ENCODE data around the gene MST1R.

DNA sequence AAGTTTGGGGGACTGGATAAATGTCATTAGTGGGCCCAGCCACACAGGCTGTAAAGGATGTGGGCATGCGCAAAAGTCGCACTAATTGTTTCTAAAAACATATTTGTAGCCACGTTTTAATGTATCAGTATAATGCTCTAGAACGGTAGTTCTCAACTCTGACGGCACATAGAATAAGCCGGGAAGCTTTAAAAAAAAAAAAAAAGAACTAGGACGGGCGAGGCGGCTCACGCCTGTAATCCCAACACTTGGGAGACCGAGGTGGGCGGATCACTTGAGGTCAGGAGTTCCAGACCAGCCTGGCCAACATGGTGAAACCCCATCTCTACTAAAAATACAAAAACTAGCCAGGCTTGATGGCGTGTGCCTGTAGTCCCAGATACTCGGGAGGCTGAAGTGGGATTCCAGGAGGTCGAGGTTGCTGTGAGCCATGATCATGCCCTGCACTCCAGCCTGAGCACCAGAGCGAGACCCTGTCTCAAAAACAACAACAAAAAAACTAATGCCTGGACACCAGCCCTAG is 26.6 kb upstream of the MST1R start:
- TF ChIP-seq, protein P1, sequence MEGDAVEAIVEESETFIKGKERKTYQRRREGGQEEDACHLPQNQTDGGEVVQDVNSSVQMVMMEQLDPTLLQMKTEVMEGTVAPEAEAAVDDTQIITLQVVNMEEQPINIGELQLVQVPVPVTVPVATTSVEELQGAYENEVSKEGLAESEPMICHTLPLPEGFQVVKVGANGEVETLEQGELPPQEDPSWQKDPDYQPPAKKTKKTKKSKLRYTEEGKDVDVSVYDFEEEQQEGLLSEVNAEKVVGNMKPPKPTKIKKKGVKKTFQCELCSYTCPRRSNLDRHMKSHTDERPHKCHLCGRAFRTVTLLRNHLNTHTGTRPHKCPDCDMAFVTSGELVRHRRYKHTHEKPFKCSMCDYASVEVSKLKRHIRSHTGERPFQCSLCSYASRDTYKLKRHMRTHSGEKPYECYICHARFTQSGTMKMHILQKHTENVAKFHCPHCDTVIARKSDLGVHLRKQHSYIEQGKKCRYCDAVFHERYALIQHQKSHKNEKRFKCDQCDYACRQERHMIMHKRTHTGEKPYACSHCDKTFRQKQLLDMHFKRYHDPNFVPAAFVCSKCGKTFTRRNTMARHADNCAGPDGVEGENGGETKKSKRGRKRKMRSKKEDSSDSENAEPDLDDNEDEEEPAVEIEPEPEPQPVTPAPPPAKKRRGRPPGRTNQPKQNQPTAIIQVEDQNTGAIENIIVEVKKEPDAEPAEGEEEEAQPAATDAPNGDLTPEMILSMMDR (IDR thresholded peaks at IDR 0.05; ENCODE audit: extremely low read depth in 1 of 2, insufficient read depth in 1 of 2, low read depth in 1 of 2, low read length in 2 of 2): no peak
- no peak for TF ChIP-seq EZH2 (IDR thresholded peaks at IDR 0.05; ENCODE audit: borderline replicate concordance, low read depth, low read length, severe bottlenecking)
- no peak for TF ChIP-seq POLR2AphosphoS5 (IDR thresholded peaks at IDR 0.05; ENCODE audit: insufficient read depth, low read depth, low read length)
- no peak for TF ChIP-seq GATA2 (IDR thresholded peaks at IDR 0.05; ENCODE audit: insufficient read depth, insufficient read length, low read depth, low read length)
- TF ChIP-seq POLR2A (IDR thresholded peaks at IDR 0.05; ENCODE audit: low read depth, low read length): no peak
- TF ChIP-seq, protein P2, sequence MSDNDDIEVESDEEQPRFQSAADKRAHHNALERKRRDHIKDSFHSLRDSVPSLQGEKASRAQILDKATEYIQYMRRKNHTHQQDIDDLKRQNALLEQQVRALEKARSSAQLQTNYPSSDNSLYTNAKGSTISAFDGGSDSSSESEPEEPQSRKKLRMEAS (IDR thresholded peaks at IDR 0.05; ENCODE audit: insufficient read depth, insufficient read length): no peak
- TF ChIP-seq MYC (IDR thresholded peaks at IDR 0.05; ENCODE audit: low read depth, low read length): no peak
- no peak for TF ChIP-seq JUN (IDR thresholded peaks at IDR 0.05; ENCODE audit: borderline replicate concordance, insufficient read depth, insufficient read length, low read depth)
